Endometrium (tissue), 2 donors: ENCODE data around the gene MYL6B.

ENCODE experiments used
- FAIRE-seq: peaks from 2 replicates; lab custom pipeline; 2012; peaks lifted over from hg19 to GRCh38; lab: Jason Lieb, UNC
- donor health status: control.
- donor health status: control.

Gene MYL6B

GRCh38 chr12:56178347-56178746, 26.0 kb downstream of the MYL6B start:
- FAIRE-seq = no peak

- FAIRE-seq = no peak
These were observed 34.6 kb downstream of the MYL6B start for GRCh38 chr12:56186957-56187356.

GRCh38 chr12:56188131-56188777, 35.9 kb downstream of the MYL6B start:
- FAIRE-seq = no peak

GRCh38 chr12:56188778-56189098, 36.4 kb downstream of the MYL6B start:
- no peak for FAIRE-seq

GRCh38 chr12:56189099-56189917, 36.9 kb downstream of the MYL6B start, which contains the start of gene SMARCC2:
SMARCC2 (minus strand) TSS chr12:56189483; CDS start chr12:56189461, 22 bp downstream.
- FAIRE-seq = no peak

GRCh38 chr12:56189918-56190694, 37.7 kb downstream of the MYL6B start:
- no peak for FAIRE-seq

- no peak for FAIRE-seq
These were observed 38.3 kb downstream of the MYL6B start for GRCh38 chr12:56190695-56191155.

GRCh38 chr12:56192582-56192981, 40.2 kb downstream of the MYL6B start:
- FAIRE-seq = no peak

GRCh38 chr12:56193025-56193578, 40.7 kb downstream of the MYL6B start:
- peak; percentile 73 for FAIRE-seq

- FAIRE-seq = peak; percentile 60
These were observed 44.6 kb downstream of the MYL6B start for GRCh38 chr12:56196818-56197550.

GRCh38 chr12:56197921-56198635, 45.7 kb downstream of the MYL6B start:
- no peak for FAIRE-seq

- FAIRE-seq = no peak
These were observed 46.4 kb downstream of the MYL6B start for GRCh38 chr12:56198836-56199235.

GRCh38 chr12:56202366-56202765, 50.0 kb downstream of the MYL6B start:
- no peak for FAIRE-seq

GRCh38 chr12:56202838-56203237, 50.5 kb downstream of the MYL6B start:
- no peak for FAIRE-seq

GRCh38 chr12:56204275-56204674, 51.9 kb downstream of the MYL6B start:
- FAIRE-seq = no peak

GRCh38 chr12:56205445-56205844, 53.1 kb downstream of the MYL6B start:
- FAIRE-seq = no peak

GRCh38 chr12:56206452-56207166, 54.2 kb downstream of the MYL6B start:
- FAIRE-seq = no peak
